ENCODE measurements around the gene PYURF.

PYURF gene

DNA sequence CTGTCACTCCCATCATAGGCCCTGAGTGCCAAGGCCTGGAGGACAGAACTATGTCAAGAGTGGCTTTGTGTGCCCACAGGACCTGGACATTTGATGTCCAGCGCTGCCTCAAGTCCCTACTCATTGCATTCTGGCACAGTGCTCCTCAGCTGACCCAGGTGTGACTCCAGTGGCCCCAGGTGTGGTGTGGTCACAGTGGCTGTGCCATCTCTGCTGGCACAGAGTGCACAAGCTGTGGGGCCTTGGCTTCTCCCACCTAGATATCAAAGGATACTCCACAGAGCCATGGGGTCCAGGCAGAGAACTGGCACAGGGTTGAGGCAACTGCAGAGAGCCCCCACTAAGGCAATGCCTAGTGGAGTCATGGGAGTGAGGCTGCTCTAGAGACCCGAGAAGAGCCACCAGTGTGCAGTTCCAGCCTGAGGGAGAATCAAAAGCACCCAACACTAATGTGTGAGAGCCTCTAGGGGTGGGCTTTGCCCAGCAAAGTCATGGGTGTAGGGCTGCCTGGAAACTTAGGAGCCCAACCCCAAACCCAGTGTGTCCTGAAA is 25.6 kb downstream of the PYURF start:
- Histone ChIP-seq H4K20me1 (ENCODE audit: insufficient read depth, low read length) (no peaks in the 10 kb centered on the region), H3K4me1 (ENCODE audit: low read length) (no peaks in the 10 kb centered on the region), H3K4me2 (ENCODE audit: low read depth, low read length) (no peak overlapping the region), H3K9me3 (replicated peaks; ENCODE audit: insufficient read depth, low read length) (no peaks in the 10 kb centered on the region), H2AFZ (ENCODE audit: low read length) (no peak overlapping the region), H3K9me2 (replicated peaks; ENCODE audit: insufficient read depth, low read length) (no peaks in the 10 kb centered on the region), H3K9ac (ENCODE audit: low read length) (no peak overlapping the region), H3K27me3 (replicated peaks; ENCODE audit: insufficient read depth, low read length) (no peaks in the 10 kb centered on the region), H3F3A (ENCODE audit: insufficient read depth, low read length) (no peaks in the 10 kb centered on the region), H3K4me3 (ENCODE audit: low read length) (no peak overlapping the region), H3K27ac (ENCODE audit: low read length) (no peak overlapping the region), H3K79me2 (ENCODE audit: low read length) (no peaks in the 10 kb centered on the region), H3K36me3 (replicated peaks; ENCODE audit: insufficient read depth, low read length) (no peaks in the 10 kb centered on the region; the same call in 1 of the 2 replicates)
- TF ChIP-seq, protein P1, sequence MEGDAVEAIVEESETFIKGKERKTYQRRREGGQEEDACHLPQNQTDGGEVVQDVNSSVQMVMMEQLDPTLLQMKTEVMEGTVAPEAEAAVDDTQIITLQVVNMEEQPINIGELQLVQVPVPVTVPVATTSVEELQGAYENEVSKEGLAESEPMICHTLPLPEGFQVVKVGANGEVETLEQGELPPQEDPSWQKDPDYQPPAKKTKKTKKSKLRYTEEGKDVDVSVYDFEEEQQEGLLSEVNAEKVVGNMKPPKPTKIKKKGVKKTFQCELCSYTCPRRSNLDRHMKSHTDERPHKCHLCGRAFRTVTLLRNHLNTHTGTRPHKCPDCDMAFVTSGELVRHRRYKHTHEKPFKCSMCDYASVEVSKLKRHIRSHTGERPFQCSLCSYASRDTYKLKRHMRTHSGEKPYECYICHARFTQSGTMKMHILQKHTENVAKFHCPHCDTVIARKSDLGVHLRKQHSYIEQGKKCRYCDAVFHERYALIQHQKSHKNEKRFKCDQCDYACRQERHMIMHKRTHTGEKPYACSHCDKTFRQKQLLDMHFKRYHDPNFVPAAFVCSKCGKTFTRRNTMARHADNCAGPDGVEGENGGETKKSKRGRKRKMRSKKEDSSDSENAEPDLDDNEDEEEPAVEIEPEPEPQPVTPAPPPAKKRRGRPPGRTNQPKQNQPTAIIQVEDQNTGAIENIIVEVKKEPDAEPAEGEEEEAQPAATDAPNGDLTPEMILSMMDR (IDR thresholded peaks at IDR 0.05; ENCODE audit: low read length) = no peak
- TF ChIP-seq EZH2phosphoT487 (IDR thresholded peaks at IDR 0.05; ENCODE audit: low read length) (no peak), EZH2 (optimal IDR thresholded peaks at IDR 0.05; ENCODE audit: low read depth, low read length) (no peak)
- DNase-seq = no peak

DNA sequence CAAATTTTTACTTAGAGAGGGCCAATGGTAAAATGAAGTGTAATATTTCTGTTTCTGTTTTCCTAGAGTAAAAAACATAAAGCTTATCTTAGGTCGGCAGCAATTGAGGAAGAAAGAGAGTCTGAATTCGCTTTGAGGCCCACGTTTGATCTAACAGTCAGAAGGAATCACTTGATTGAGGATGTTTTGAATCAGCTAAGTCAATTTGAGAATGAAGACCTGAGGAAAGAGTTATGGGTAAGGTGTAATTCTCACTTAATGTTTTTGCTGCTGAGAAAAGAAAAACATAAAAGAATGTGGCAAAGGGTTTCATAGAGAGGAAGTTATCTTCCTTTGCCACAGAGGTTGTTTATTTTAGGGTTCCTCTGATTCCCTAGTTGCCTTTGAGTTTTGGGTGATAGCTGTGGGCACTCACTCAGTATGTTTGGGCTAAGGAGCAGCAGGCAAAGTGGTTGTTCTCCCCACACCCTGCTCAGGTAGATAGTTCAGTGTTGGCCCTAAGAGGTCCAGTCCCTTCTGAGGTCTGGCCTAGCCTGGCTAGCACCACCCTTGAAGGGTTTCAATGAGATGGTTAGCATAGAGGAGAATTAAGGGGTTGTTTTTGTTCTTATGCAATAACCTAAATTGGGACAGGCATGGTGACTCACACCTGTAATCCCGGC is 34.3 kb downstream of the PYURF start:
- TF ChIP-seq EZH2phosphoT487 (IDR thresholded peaks at IDR 0.05; ENCODE audit: low read length) = no peak
- TF ChIP-seq, protein P1 (IDR thresholded peaks at IDR 0.05; ENCODE audit: low read length) = no peak
- TF ChIP-seq EZH2 (optimal IDR thresholded peaks at IDR 0.05; ENCODE audit: low read depth, low read length) = no peak
- Histone ChIP-seq H3K9me3 (replicated peaks; ENCODE audit: insufficient read depth, low read length) (no peaks in the 10 kb centered on the region), H4K20me1 (ENCODE audit: insufficient read depth, low read length) (no peaks in the 10 kb centered on the region)

DNA sequence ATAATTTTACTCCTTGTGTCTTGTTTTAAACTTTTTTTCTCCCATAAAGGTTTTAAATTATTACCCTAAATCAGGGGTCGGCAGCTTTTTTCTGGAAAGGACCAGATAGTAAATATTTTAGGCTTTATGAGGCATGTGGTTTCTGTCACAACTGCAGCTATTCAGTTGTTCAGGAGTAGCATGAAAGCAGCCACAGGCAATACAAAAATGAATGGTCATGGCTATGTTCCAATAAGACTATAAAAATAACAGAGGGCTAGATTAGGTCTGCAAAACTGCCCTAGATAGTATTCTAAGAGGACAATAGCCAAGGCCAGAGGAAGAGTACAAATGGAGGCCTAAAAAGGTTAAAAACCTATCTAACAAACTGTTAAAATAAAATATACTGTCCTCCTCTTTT is 42.0 kb downstream of the PYURF start:
- H3K4me2 ChIP-seq (ENCODE audit: low read depth, low read length) = no peak overlapping the region
- TF ChIP-seq, protein P1 (IDR thresholded peaks at IDR 0.05; ENCODE audit: low read length) = no peak
- TF ChIP-seq EZH2phosphoT487 (IDR thresholded peaks at IDR 0.05; ENCODE audit: low read length) (no peak), EZH2 (optimal IDR thresholded peaks at IDR 0.05; ENCODE audit: low read depth, low read length) (no peak)
- H3K9me3 ChIP-seq (replicated peaks; ENCODE audit: insufficient read depth, low read length) = no peaks in the 10 kb centered on the region
- H3F3A ChIP-seq (ENCODE audit: insufficient read depth, low read length) = no peaks in the 10 kb centered on the region
- H2AFZ ChIP-seq (ENCODE audit: low read length) = no peak overlapping the region
- H3K4me3 ChIP-seq (ENCODE audit: low read length) = no peak overlapping the region
- no peaks in the 10 kb centered on the region for H4K20me1 ChIP-seq (ENCODE audit: insufficient read depth, low read length)
- no peaks in the 10 kb centered on the region for H3K27me3 ChIP-seq (replicated peaks; ENCODE audit: insufficient read depth, low read length)
- no peak overlapping the region for H3K27ac ChIP-seq (ENCODE audit: low read length)
- H3K79me2 ChIP-seq (ENCODE audit: low read length) = no peaks in the 10 kb centered on the region
- H3K4me1 ChIP-seq (ENCODE audit: low read length) = no peaks in the 10 kb centered on the region
- H3K36me3 ChIP-seq (replicated peaks; ENCODE audit: insufficient read depth, low read length) = no peaks in the 10 kb centered on the region
- H3K9me2 ChIP-seq (replicated peaks; ENCODE audit: insufficient read depth, low read length) = no peaks in the 10 kb centered on the region
- H3K9ac ChIP-seq (ENCODE audit: low read length) = no peak overlapping the region
- DNase-seq = no peak

More for the DNA sequence above, 34.3 kb downstream of the PYURF start:
- no peak for DNase-seq
- H3F3A ChIP-seq (ENCODE audit: insufficient read depth, low read length) = no peaks in the 10 kb centered on the region
- no peak overlapping the region for H2AFZ ChIP-seq (ENCODE audit: low read length)
- H3K9ac ChIP-seq (ENCODE audit: low read length) = no peak overlapping the region
- no peaks in the 10 kb centered on the region for H3K9me2 ChIP-seq (replicated peaks; ENCODE audit: insufficient read depth, low read length)
- H3K4me1 ChIP-seq (ENCODE audit: low read length) = no peaks in the 10 kb centered on the region
- no peak overlapping the region for H3K27ac ChIP-seq (ENCODE audit: low read length)
- H3K4me3 ChIP-seq (ENCODE audit: low read length) = no peak overlapping the region
- no peak overlapping the region for H3K4me2 ChIP-seq (ENCODE audit: low read depth, low read length)
- no peaks in the 10 kb centered on the region for H3K36me3 ChIP-seq (replicated peaks; ENCODE audit: insufficient read depth, low read length)
- no peaks in the 10 kb centered on the region for H3K27me3 ChIP-seq (replicated peaks; ENCODE audit: insufficient read depth, low read length)
- no peaks in the 10 kb centered on the region for H3K79me2 ChIP-seq (ENCODE audit: low read length)

Measured in MM.1S (cell line).